Dendritic cell treated with granulocyte-macrophage colony-stimulating factor and Interleukin-4, amounts not matched to agents 40 ng/mL and 50 ng/mL, for 4 days (primary cell): ENCODE measurements around the gene GDF7.

Experiments used
- H3K27ac Mint-ChIP-seq: one replicate; pipeline ENCODE4 v1.8.0; 2022; ENCODE audit warnings: mild to moderate bottlenecking, mixed read lengths
- H3K27me3 Mint-ChIP-seq: one replicate; pipeline ENCODE4 v1.8.0; 2022; ENCODE audit warnings: mild to moderate bottlenecking, mixed read lengths
- H3K36me3 Mint-ChIP-seq: one replicate; pipeline ENCODE4 v1.8.0; 2022; ENCODE audit warnings: low read depth, mixed read lengths
- H3K4me1 Mint-ChIP-seq: one replicate; pipeline ENCODE4 v1.8.0; 2022; ENCODE audit warnings: low read depth, mixed read lengths
- H3K4me3 Mint-ChIP-seq: one replicate; pipeline ENCODE4 v1.8.0; 2022; ENCODE audit warnings: mild to moderate bottlenecking, moderate library complexity, mixed read lengths
- H3K9me3 Mint-ChIP-seq: one replicate; pipeline ENCODE4 v1.8.0; 2022; ENCODE audit warnings: mixed read lengths
- intact Hi-C: fragments of 100-400 bp; cut with micrococcal nuclease; formaldehyde crosslinking; loops from one replicate; pipeline ENCODE4 v1.15.0; 2022

The GDF7 gene

GRCh38 chr2:20633794-20634506 is 33.0 kb upstream of the GDF7 start:
- no peaks in the 10 kb centered on the region for H3K9me3 Mint-ChIP-seq
- H3K4me3 Mint-ChIP-seq = no peak overlapping the region
- H3K4me1 Mint-ChIP-seq = peaks cover 6% of the 10 kb centered on the region
- H3K27ac Mint-ChIP-seq = no peak overlapping the region
- peaks cover 99% of the 10 kb centered on the region for H3K36me3 Mint-ChIP-seq
- no peaks in the 10 kb centered on the region for H3K27me3 Mint-ChIP-seq
- intact Hi-C loops = no loop called here

GRCh38 chr2:20634507-20635112 is 32.3 kb upstream of the GDF7 start:
- Mint-ChIP-seq H3K36me3 (peaks cover 99% of the 10 kb centered on the region), H3K9me3 (no peaks in the 10 kb centered on the region), H3K27ac (no peak overlapping the region), H3K27me3 (no peaks in the 10 kb centered on the region), H3K4me1 (peaks cover 6% of the 10 kb centered on the region), H3K4me3 (no peak overlapping the region)
- intact Hi-C loops = no loop called here

- peaks cover 6% of the 10 kb centered on the region for H3K4me1 Mint-ChIP-seq
- H3K27me3 Mint-ChIP-seq = no peaks in the 10 kb centered on the region
- intact Hi-C loops = no loop called here
- H3K27ac Mint-ChIP-seq = no peak overlapping the region
- H3K9me3 Mint-ChIP-seq = no peaks in the 10 kb centered on the region
- H3K36me3 Mint-ChIP-seq = peaks cover 99% of the 10 kb centered on the region
- H3K4me3 Mint-ChIP-seq = no peak overlapping the region
Measured at GRCh38 chr2:20635113-20635510, 31.8 kb upstream of the GDF7 start.

GRCh38 chr2:20635675-20636584 is 31.0 kb upstream of the GDF7 start:
- no peak overlapping the region for H3K27ac Mint-ChIP-seq
- no peaks in the 10 kb centered on the region for H3K27me3 Mint-ChIP-seq
- H3K4me3 Mint-ChIP-seq = no peak overlapping the region
- H3K9me3 Mint-ChIP-seq = no peaks in the 10 kb centered on the region
- intact Hi-C loops = loop anchor here (1.0 to 2.0 kb wide), 2 partner anchors 193 to 239 kb away; no protein-coding TSS in a partner anchor
- H3K4me1 Mint-ChIP-seq = peaks cover 6% of the 10 kb centered on the region
- peaks cover 99% of the 10 kb centered on the region for H3K36me3 Mint-ChIP-seq

GRCh38 chr2:20637147-20637546 is 29.8 kb upstream of the GDF7 start:
- Mint-ChIP-seq H3K27ac (no peak overlapping the region), H3K27me3 (no peaks in the 10 kb centered on the region), H3K9me3 (no peaks in the 10 kb centered on the region), H3K36me3 (peaks cover 100% of the 10 kb centered on the region), H3K4me1 (peaks cover 10% of the 10 kb centered on the region), H3K4me3 (no peak overlapping the region)
- intact Hi-C loops = loop anchor here (2.0 kb wide), 1 partner anchor 240 kb away; no protein-coding TSS in a partner anchor

GRCh38 chr2:20638014-20638413 is 28.9 kb upstream of the GDF7 start:
- H3K4me1 Mint-ChIP-seq = peaks cover 16% of the 10 kb centered on the region
- H3K9me3 Mint-ChIP-seq = no peaks in the 10 kb centered on the region
- H3K36me3 Mint-ChIP-seq = peaks cover 100% of the 10 kb centered on the region
- no peaks in the 10 kb centered on the region for H3K27me3 Mint-ChIP-seq
- no peak overlapping the region for H3K27ac Mint-ChIP-seq
- H3K4me3 Mint-ChIP-seq = no peak overlapping the region
- intact Hi-C loops = no loop called here

- H3K36me3 Mint-ChIP-seq = peaks cover 100% of the 10 kb centered on the region
- H3K9me3 Mint-ChIP-seq = no peaks in the 10 kb centered on the region
- H3K27ac Mint-ChIP-seq = no peak overlapping the region
- H3K4me1 Mint-ChIP-seq = peaks cover 17% of the 10 kb centered on the region
- H3K4me3 Mint-ChIP-seq = no peak overlapping the region
- intact Hi-C loops = no loop called here
- no peaks in the 10 kb centered on the region for H3K27me3 Mint-ChIP-seq
Measured at GRCh38 chr2:20638646-20639430, 28.1 kb upstream of the GDF7 start.

GRCh38 chr2:20640411-20641122 is 26.4 kb upstream of the GDF7 start:
- peaks cover 30% of the 10 kb centered on the region for H3K4me1 Mint-ChIP-seq
- peaks cover 100% of the 10 kb centered on the region for H3K36me3 Mint-ChIP-seq
- intact Hi-C loops = no loop called here
- no peak overlapping the region for H3K27ac Mint-ChIP-seq
- H3K4me3 Mint-ChIP-seq = no peak overlapping the region
- no peaks in the 10 kb centered on the region for H3K9me3 Mint-ChIP-seq
- H3K27me3 Mint-ChIP-seq = no peaks in the 10 kb centered on the region

GRCh38 chr2:20641123-20641985 is 25.6 kb upstream of the GDF7 start:
- Mint-ChIP-seq H3K9me3 (no peaks in the 10 kb centered on the region), H3K4me1 (peaks cover 25% of the 10 kb centered on the region), H3K27ac (no peak overlapping the region), H3K27me3 (no peaks in the 10 kb centered on the region), H3K36me3 (peaks cover 100% of the 10 kb centered on the region), H3K4me3 (no peak overlapping the region)
- intact Hi-C loops = no loop called here

- peaks cover 100% of the 10 kb centered on the region for H3K36me3 Mint-ChIP-seq
- intact Hi-C loops = no loop called here
- H3K4me3 Mint-ChIP-seq = no peak overlapping the region
- H3K27ac Mint-ChIP-seq = no peak overlapping the region
- no peaks in the 10 kb centered on the region for H3K27me3 Mint-ChIP-seq
- no peaks in the 10 kb centered on the region for H3K9me3 Mint-ChIP-seq
- H3K4me1 Mint-ChIP-seq = peaks cover 25% of the 10 kb centered on the region
Measured at GRCh38 chr2:20642055-20642971, 24.6 kb upstream of the GDF7 start.

- Mint-ChIP-seq H3K9me3 (no peaks in the 10 kb centered on the region), H3K4me3 (no peak overlapping the region), H3K27ac (no peak overlapping the region), H3K27me3 (no peaks in the 10 kb centered on the region), H3K4me1 (peaks cover 29% of the 10 kb centered on the region), H3K36me3 (peaks cover 97% of the 10 kb centered on the region)
- intact Hi-C loops = no loop called here
Measured at GRCh38 chr2:20643060-20643459, 23.9 kb upstream of the GDF7 start.

GRCh38 chr2:20643826-20644225 is 23.1 kb upstream of the GDF7 start:
- Mint-ChIP-seq H3K36me3 (peaks cover 97% of the 10 kb centered on the region), H3K27me3 (no peaks in the 10 kb centered on the region), H3K9me3 (no peaks in the 10 kb centered on the region), H3K4me1 (peaks cover 37% of the 10 kb centered on the region), H3K4me3 (no peak overlapping the region), H3K27ac (no peak overlapping the region)
- intact Hi-C loops = no loop called here
